ENCODE data around the gene F11. TPM values are rescaled to one million over a fixed set of nuclear protein-coding genes. Genes with fewer than 3 reads are reported as not detected.

Gene F11
- polyA plus RNA-seq (2012; ENCODE audit: low read depth, missing spikeins), result not detected

GRCh38 chr4:186265683-186266652, at the start of gene F11:
Gene F11 (plus strand): TSS chr4:186266189. CDS start chr4:186267137, 948 bp downstream.
- TF ChIP-seq TAF1 (IDR thresholded peaks at IDR 0.05; ENCODE audit: low read depth, low read length), result no peak
- DNase-seq (ENCODE audit: insufficient read length, low spot score) (no peak), FAIRE-seq (no peak)

DNA sequence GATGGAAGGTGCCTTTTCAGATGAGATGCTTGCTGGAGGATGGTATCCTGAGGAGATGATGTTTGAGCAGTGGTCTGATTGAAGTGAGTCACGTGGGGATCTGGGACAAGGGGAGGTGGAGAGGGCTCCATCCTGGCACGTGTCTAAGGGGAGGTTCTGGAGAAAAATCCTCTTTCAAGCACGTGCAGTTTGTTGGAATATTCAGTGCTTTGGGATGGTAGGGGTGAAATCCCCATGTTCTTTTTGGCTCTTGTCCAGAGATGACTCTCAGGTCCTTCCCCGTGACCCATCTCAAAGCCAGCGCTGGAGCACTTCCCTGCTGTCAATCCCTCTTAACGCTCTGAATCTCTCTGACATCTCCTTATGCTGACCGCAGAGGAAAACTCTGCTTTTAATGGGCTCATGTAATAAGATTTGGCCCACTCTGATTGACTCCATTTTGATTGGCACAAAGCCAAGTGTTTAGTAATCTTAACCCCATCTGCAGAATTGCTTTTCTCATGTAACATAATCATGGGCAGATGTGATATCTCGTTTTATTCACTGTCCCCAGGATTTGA, 49.4 kb upstream of the F11 start:
- FAIRE-seq (no peak), DNase-seq (ENCODE audit: insufficient read length, low spot score) (no peak)
- TF ChIP-seq SPI1 (IDR thresholded peaks at IDR 0.05; ENCODE audit: low read depth, low read length), result no peak
- TF ChIP-seq POLR2A (IDR thresholded peaks at IDR 0.05; ENCODE audit: low read depth, low read length), result no peak
- no peak for TF ChIP-seq PAX5 (IDR thresholded peaks at IDR 0.05; ENCODE audit: insufficient read depth, low read length, severe bottlenecking)
- TF ChIP-seq TAF1 (IDR thresholded peaks at IDR 0.05; ENCODE audit: low read depth, low read length), result no peak
- TF ChIP-seq POLR2AphosphoS5 (IDR thresholded peaks at IDR 0.05; ENCODE audit: low read depth, low read length), result no peak
- TF ChIP-seq POU2F2 (IDR thresholded peaks at IDR 0.05; ENCODE audit: low read depth, low read length), result no peak

- TF ChIP-seq POU2F2 (IDR thresholded peaks at IDR 0.05; ENCODE audit: low read depth, low read length), result no peak
- no peak for TF ChIP-seq POLR2A (IDR thresholded peaks at IDR 0.05; ENCODE audit: low read depth, low read length)
- no peak for TF ChIP-seq PAX5 (IDR thresholded peaks at IDR 0.05; ENCODE audit: insufficient read depth, low read length, severe bottlenecking)
- no peak for TF ChIP-seq POLR2AphosphoS5 (IDR thresholded peaks at IDR 0.05; ENCODE audit: low read depth, low read length)
- no peak for TF ChIP-seq TAF1 (IDR thresholded peaks at IDR 0.05; ENCODE audit: low read depth, low read length)
- no peak for DNase-seq (ENCODE audit: insufficient read length, low spot score)
- no peak for FAIRE-seq
Observed at GRCh38 chr4:186217733-186218293, 48.2 kb upstream of the F11 start.

GRCh38 chr4:186221624-186222023, 44.4 kb upstream of the F11 start:
- TF ChIP-seq POLR2AphosphoS5 (IDR thresholded peaks at IDR 0.05; ENCODE audit: low read depth, low read length), result no peak
- TF ChIP-seq POU2F2 (IDR thresholded peaks at IDR 0.05; ENCODE audit: low read depth, low read length), result no peak
- no peak for TF ChIP-seq TAF1 (IDR thresholded peaks at IDR 0.05; ENCODE audit: low read depth, low read length)
- TF ChIP-seq PAX5 (IDR thresholded peaks at IDR 0.05; ENCODE audit: insufficient read depth, low read length, severe bottlenecking), result no peak
- TF ChIP-seq SPI1 (IDR thresholded peaks at IDR 0.05; ENCODE audit: low read depth, low read length), result no peak
- no peak for TF ChIP-seq POLR2A (IDR thresholded peaks at IDR 0.05; ENCODE audit: low read depth, low read length)
- DNase-seq (ENCODE audit: insufficient read length, low spot score) (no peak), FAIRE-seq (no peak)

GRCh38 chr4:186225848-186226247, 40.1 kb upstream of the F11 start:
- TF ChIP-seq PAX5 (IDR thresholded peaks at IDR 0.05; ENCODE audit: insufficient read depth, low read length, severe bottlenecking), result no peak
- TF ChIP-seq POU2F2 (IDR thresholded peaks at IDR 0.05; ENCODE audit: low read depth, low read length), result no peak
- TF ChIP-seq SPI1 (IDR thresholded peaks at IDR 0.05; ENCODE audit: low read depth, low read length), result no peak
- no peak for TF ChIP-seq TAF1 (IDR thresholded peaks at IDR 0.05; ENCODE audit: low read depth, low read length)
- no peak for TF ChIP-seq POLR2A (IDR thresholded peaks at IDR 0.05; ENCODE audit: low read depth, low read length)
- no peak for TF ChIP-seq POLR2AphosphoS5 (IDR thresholded peaks at IDR 0.05; ENCODE audit: low read depth, low read length)
- DNase-seq (ENCODE audit: insufficient read length, low spot score) (no peak), FAIRE-seq (no peak)

DNA sequence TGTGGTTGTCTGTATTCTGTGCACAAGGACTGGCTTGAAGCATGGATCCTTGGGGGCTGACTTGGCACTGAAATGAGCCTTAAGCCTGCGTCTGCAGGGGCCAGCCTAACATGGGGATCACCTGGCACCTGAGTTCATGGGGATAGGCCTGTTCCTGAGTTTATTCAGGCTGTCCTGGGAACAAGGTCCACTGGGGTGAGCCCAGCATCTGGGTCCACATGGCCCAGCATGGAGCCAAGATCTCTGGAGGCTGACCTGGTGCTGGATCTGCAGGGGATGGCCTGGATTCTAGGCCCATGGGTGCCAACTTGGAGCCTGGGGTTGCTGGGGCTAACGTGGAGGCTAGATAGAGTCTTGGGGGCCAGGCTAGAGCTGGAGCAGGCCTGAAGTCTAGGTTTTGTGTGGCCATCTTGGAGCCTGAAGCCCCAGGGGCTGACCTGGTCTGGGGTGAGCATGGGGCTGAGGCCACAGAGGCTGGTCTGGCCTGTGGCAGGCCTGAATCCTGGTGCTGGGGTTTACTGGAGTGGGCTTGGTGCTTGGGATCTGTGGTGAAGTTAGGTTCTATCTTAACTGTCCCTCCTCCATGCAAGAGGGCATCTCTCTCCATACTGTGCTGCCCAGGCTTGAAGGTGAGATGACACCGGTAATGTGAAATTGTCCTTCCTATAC, 39.3 kb upstream of the F11 start:
- DNase-seq (ENCODE audit: insufficient read length, low spot score), result no peak
- TF ChIP-seq POU2F2 (IDR thresholded peaks at IDR 0.05; ENCODE audit: low read depth, low read length) (no peak), POLR2AphosphoS5 (IDR thresholded peaks at IDR 0.05; ENCODE audit: low read depth, low read length) (no peak)
- no peak for FAIRE-seq

- TF ChIP-seq PAX5 (IDR thresholded peaks at IDR 0.05; ENCODE audit: insufficient read depth, low read length, severe bottlenecking) (no peak), POU2F2 (IDR thresholded peaks at IDR 0.05; ENCODE audit: low read depth, low read length) (no peak), POLR2A (IDR thresholded peaks at IDR 0.05; ENCODE audit: low read depth, low read length) (no peak), TAF1 (IDR thresholded peaks at IDR 0.05; ENCODE audit: low read depth, low read length) (no peak)
- FAIRE-seq (no peak), DNase-seq (ENCODE audit: insufficient read length, low spot score) (no peak)
Observed at GRCh38 chr4:186227221-186227620, 38.8 kb upstream of the F11 start, which contains the start of gene KLKB1. Gene KLKB1 (plus strand): TSS chr4:186227507. CDS start chr4:186228196, 689 bp downstream.

GRCh38 chr4:186227744-186228513, 38.1 kb upstream of the F11 start:
- TF ChIP-seq POLR2A (IDR thresholded peaks at IDR 0.05; ENCODE audit: low read depth, low read length) (no peak), POLR2AphosphoS5 (IDR thresholded peaks at IDR 0.05; ENCODE audit: low read depth, low read length) (no peak), TAF1 (IDR thresholded peaks at IDR 0.05; ENCODE audit: low read depth, low read length) (no peak), POU2F2 (IDR thresholded peaks at IDR 0.05; ENCODE audit: low read depth, low read length) (no peak), SPI1 (IDR thresholded peaks at IDR 0.05; ENCODE audit: low read depth, low read length) (no peak), PAX5 (IDR thresholded peaks at IDR 0.05; ENCODE audit: insufficient read depth, low read length, severe bottlenecking) (no peak)
- FAIRE-seq, result no peak
- DNase-seq (ENCODE audit: insufficient read length, low spot score), result no peak

DNA sequence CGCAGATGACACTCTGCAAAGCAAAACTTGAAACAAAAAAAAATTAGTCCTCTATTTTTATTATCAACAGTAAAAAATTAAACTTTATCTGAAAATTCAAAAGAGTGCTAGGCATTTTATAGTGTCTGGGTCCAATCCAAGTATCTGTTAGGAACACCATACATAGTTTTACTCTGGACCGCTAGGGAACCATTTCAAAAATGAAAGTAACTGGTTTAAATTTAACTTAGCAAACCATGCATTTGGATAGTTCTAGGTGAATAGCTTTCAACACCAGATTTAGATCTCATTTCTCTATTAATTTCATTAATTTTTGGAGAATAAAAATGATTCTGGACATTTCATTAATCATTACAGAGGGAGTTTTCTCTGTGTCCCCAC, 37.5 kb upstream of the F11 start:
- TF ChIP-seq PAX5 (IDR thresholded peaks at IDR 0.05; ENCODE audit: insufficient read depth, low read length, severe bottlenecking) (no peak), POLR2AphosphoS5 (IDR thresholded peaks at IDR 0.05; ENCODE audit: low read depth, low read length) (no peak), POLR2A (IDR thresholded peaks at IDR 0.05; ENCODE audit: low read depth, low read length) (no peak), SPI1 (IDR thresholded peaks at IDR 0.05; ENCODE audit: low read depth, low read length) (no peak), POU2F2 (IDR thresholded peaks at IDR 0.05; ENCODE audit: low read depth, low read length) (no peak), TAF1 (IDR thresholded peaks at IDR 0.05; ENCODE audit: low read depth, low read length) (no peak)
- no peak for DNase-seq (ENCODE audit: insufficient read length, low spot score)
- FAIRE-seq, result no peak

Data from GM12891 (cell line).